ENCODE results near the gene PARN. TPM values are rescaled to one million over a fixed set of nuclear protein-coding genes. Genes with fewer than 3 reads are reported as not detected.

Gene PARN
- total RNA-seq = 10 to 100 TPM; 33.3 to 59.3 (median 44.2) TPM

DNA sequence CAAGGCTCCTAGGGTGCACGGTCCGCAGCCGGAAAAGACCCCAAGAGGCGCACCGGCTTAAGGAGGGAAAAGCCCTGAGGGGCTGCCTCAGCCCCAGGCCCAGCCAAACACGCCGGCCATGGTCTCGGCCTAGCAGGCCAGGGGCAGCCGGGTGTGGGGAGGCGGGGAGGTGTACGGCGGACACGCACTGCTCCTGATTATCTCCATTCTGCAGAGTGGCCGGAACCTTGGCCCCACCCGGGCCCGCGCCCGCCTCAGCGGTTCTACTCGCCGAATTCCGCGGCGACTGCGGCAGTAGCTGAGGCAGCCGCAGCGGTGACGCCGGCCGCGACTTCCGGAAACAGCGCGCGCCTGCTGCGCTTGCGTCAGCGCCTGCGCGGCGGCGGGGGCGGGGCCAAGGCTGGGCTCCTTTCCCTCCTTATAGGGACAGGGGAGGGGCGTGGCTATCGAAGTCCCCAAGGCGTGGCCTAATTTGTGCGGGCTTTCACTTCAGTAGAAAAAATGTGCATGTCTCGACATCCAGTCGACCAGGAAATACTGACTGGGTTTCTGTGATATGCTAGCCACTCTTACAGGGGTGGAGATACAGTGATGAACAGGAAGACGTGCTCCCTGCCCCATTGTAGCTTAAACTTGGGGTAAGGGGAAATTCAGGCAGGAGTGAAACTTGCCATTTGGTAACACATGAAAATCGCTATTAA lies at the start of gene PARN:
TSS of gene PARN (minus strand) at position 342 of the 701 bp plus-strand sequence. CDS start at position 207, 135 bp downstream.
- intact Hi-C loops (cut with DNase I; ENCODE audit: low total_unique reads) = no loop called here
- Histone ChIP-seq H3K36me3 (peaks cover 2% of the 10 kb centered on the region), H3K27ac (peak within 1 kb of the TSS; percentile 92 to 95), H3K9me3 (no peaks in the 10 kb centered on the region), H3K27me3 (no peaks in the 10 kb centered on the region), H3K4me1 (peaks cover 0 to 19% of the 10 kb centered on the region in 2 donors), H3K4me3 (peak within 1 kb of the TSS; percentile 80 to 96 (median 95))
- peak; percentile 95 to 96 for DNase-seq (ENCODE audit: low spot score in 2 of 2)
- TF ChIP-seq, protein P1, sequence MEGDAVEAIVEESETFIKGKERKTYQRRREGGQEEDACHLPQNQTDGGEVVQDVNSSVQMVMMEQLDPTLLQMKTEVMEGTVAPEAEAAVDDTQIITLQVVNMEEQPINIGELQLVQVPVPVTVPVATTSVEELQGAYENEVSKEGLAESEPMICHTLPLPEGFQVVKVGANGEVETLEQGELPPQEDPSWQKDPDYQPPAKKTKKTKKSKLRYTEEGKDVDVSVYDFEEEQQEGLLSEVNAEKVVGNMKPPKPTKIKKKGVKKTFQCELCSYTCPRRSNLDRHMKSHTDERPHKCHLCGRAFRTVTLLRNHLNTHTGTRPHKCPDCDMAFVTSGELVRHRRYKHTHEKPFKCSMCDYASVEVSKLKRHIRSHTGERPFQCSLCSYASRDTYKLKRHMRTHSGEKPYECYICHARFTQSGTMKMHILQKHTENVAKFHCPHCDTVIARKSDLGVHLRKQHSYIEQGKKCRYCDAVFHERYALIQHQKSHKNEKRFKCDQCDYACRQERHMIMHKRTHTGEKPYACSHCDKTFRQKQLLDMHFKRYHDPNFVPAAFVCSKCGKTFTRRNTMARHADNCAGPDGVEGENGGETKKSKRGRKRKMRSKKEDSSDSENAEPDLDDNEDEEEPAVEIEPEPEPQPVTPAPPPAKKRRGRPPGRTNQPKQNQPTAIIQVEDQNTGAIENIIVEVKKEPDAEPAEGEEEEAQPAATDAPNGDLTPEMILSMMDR (IDR thresholded peaks at IDR 0.05) = no peak
- TF ChIP-seq POLR2A (IDR thresholded peaks at IDR 0.05) = peak; percentile 87
- peak; percentile 92 to 96 (median 93) for TF ChIP-seq POLR2AphosphoS5 (IDR thresholded peaks at IDR 0.05)

DNA sequence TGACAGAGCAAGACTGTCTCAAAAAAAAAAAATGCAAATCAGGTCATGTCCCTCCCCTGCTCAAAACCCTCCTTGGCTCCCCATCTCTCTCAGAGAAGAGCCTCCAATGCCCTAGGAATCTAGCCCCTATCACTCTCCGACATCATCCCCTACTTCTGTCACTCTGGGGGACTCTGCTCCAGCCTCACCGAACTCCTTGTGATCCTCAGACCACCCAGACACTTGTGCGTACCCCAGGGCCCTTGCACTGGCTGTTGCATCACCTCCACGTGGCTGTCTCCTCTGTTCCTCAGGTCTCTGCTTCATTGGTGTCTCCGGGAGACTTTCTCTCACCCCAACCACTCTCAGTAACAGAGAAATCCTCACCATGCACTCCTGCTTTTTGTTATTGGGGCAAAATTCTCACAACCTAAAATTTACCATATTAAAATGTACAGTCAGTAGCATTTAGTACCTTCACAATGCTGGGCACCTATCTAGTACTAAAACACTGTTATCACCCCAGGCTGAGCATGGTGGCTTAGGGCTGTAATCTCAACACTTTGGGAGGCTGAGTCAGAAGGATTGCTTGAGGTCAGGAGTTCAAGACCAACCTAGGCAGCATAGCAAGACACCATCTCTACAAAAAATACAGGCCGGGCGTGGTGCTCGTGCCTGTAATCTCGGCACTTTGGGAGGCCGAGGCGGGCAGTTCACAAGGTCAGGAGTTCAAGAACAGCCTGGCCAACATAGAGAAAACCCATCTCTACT lies 48.9 kb upstream of the PARN start:
- H3K36me3 ChIP-seq = no peaks in the 10 kb centered on the region

DNA sequence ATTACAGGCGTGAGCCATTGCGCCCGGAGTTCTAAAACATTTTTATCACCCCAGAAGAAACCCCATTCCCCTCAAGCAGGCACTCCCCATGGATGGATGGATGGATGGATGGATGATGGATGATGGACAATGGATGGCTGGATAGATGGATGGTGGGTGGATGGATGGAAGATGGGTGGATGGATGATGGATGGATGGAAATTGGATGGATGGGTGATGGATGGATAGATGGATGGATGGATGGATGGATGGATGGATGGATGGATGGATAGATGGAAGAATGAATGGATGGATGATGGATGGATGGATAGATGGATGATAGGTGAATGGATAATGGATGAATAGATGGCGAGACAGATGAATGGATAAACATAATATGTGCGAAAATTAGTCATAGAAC lies 47.6 kb upstream of the PARN start:
- H3K27ac ChIP-seq = no peak overlapping the region
- no peak overlapping the region for H3K4me3 ChIP-seq
- intact Hi-C loops (cut with DNase I; ENCODE audit: low total_unique reads) = no loop called here
- no peaks in the 10 kb centered on the region for H3K9me3 ChIP-seq
- no peaks in the 10 kb centered on the region for H3K4me1 ChIP-seq
- H3K27me3 ChIP-seq = no peaks in the 10 kb centered on the region
- H3K36me3 ChIP-seq = no peaks in the 10 kb centered on the region
- no peak for DNase-seq (ENCODE audit: low spot score in 2 of 2)
- TF ChIP-seq, protein P1 (IDR thresholded peaks at IDR 0.05) = no peak
- TF ChIP-seq POLR2AphosphoS5 (IDR thresholded peaks at IDR 0.05) = no peak
- TF ChIP-seq POLR2A (IDR thresholded peaks at IDR 0.05) = no peak

More for the DNA sequence above, 48.9 kb upstream of the PARN start:
- TF ChIP-seq, protein P1 (IDR thresholded peaks at IDR 0.05) = no peak
- no peaks in the 10 kb centered on the region for H3K4me1 ChIP-seq
- no peaks in the 10 kb centered on the region for H3K27me3 ChIP-seq
- no peak overlapping the region for H3K27ac ChIP-seq
- no peaks in the 10 kb centered on the region for H3K9me3 ChIP-seq
- H3K4me3 ChIP-seq = no peak overlapping the region
- DNase-seq (ENCODE audit: low spot score in 2 of 2) = no peak
- intact Hi-C loops (cut with DNase I; ENCODE audit: low total_unique reads) = no loop called here

DNA sequence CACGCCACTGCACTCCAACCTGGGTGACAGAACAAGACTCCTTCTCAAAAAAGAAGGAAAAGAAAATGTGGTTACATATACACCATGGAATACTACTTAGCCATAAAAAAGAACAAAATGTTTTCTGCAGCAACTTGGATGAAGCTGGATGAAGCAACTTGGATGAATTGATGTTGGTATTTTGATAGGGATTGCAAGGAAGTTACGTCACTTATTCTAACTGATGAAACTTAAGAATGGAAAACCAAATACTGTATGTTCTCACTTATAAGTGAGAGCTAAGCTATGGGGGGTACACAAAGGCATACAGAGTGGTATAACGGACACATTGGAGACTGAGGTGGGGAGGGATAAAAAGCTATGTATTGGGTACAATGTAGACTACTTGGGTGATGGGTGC lies 46.6 kb upstream of the PARN start:
- Histone ChIP-seq H3K4me3 (no peak overlapping the region), H3K4me1 (no peaks in the 10 kb centered on the region), H3K36me3 (no peaks in the 10 kb centered on the region), H3K9me3 (no peaks in the 10 kb centered on the region), H3K27ac (no peak overlapping the region), H3K27me3 (no peaks in the 10 kb centered on the region)
- TF ChIP-seq, protein P1 (IDR thresholded peaks at IDR 0.05) = no peak
- TF ChIP-seq POLR2AphosphoS5 (IDR thresholded peaks at IDR 0.05) (no peak), POLR2A (IDR thresholded peaks at IDR 0.05) (no peak)
- intact Hi-C loops (cut with DNase I; ENCODE audit: low total_unique reads) = no loop called here
- DNase-seq (ENCODE audit: low spot score in 2 of 2) = no peak

GRCh38 chr16:14672403-14672971 lies 42.4 kb upstream of the PARN start:
- intact Hi-C loops (cut with DNase I; ENCODE audit: low total_unique reads) = no loop called here
- TF ChIP-seq POLR2A (IDR thresholded peaks at IDR 0.05) = no peak
- no peak for TF ChIP-seq POLR2AphosphoS5 (IDR thresholded peaks at IDR 0.05)
- TF ChIP-seq, protein P1 (IDR thresholded peaks at IDR 0.05) = no peak
- DNase-seq (ENCODE audit: low spot score in 2 of 2) = no peak
- no peak overlapping the region for H3K27ac ChIP-seq
- H3K27me3 ChIP-seq = no peaks in the 10 kb centered on the region
- no peaks in the 10 kb centered on the region for H3K4me1 ChIP-seq
- no peaks in the 10 kb centered on the region for H3K9me3 ChIP-seq
- no peak overlapping the region for H3K4me3 ChIP-seq
- no peaks in the 10 kb centered on the region for H3K36me3 ChIP-seq

Data from breast epithelium (tissue), 4 donors.